ENCODE results near the gene ODAD4. TPM values are rescaled to one million over a fixed set of nuclear protein-coding genes. Genes with fewer than 3 reads are reported as not detected.
A peak's percentile ranks its signal among the peaks of the same experiment; 100 is the strongest.

Gene ODAD4
- total and polyA plus RNA-seq, 4 donors, result 0.07 to 1.0 (median 0.23) TPM

- TF ChIP-seq REST (IDR thresholded peaks at IDR 0.05) (peak; percentile 12), CTCF (IDR thresholded peaks at IDR 0.05; ENCODE audit: low read depth, low read length, missing input control) (no peak), EGR1 (IDR thresholded peaks at IDR 0.05; ENCODE audit: low read depth in 2 of 2) (no peak), HNF4A (conservative IDR thresholded peaks at IDR 0.05) (peak; percentile 70 to 79), RAD21 (IDR thresholded peaks at IDR 0.05) (peak in 1 of 2 donors; percentile 34)
Observed at GRCh38 chr17:41914358-41914766, 16.1 kb upstream of the ODAD4 start (continued).

- Histone ChIP-seq H3K27ac (ENCODE audit: low read depth in 1 of 2, low read length in 2 of 2) (no peak overlapping the region), H3K36me3 (ENCODE audit: control insufficient read depth in 4 of 4, insufficient read depth in 3 of 4, low read depth in 1 of 4, low read length in 3 of 4) (peaks cover 0 to 27% (median 16%) of the 10 kb centered on the region in 4 donors), H3K4me3 (ENCODE audit: low read depth in 1 of 3, low read length in 3 of 3) (no peak overlapping the region), H3K9me3 (ENCODE audit: control insufficient read depth in 4 of 4, low read length in 3 of 4) (no peaks in the 10 kb centered on the region), H3K4me1 (ENCODE audit: control insufficient read depth in 4 of 4, insufficient read depth in 4 of 4, low read length in 3 of 4) (peaks cover 12 to 38% (median 33%) of the 10 kb centered on the region in 4 donors), H3K27me3 (ENCODE audit: control insufficient read depth in 4 of 4, insufficient read depth in 4 of 4, low read length in 3 of 4) (no peaks in the 10 kb centered on the region), H3K9ac (ENCODE audit: low read depth in 1 of 2, low read length in 2 of 2) (no peak overlapping the region)
- TF ChIP-seq CTCF (IDR thresholded peaks at IDR 0.05; ENCODE audit: low read depth, low read length, missing input control) (no peak), RXRA (IDR thresholded peaks at IDR 0.05) (no peak), FOXA2 (IDR thresholded peaks at IDR 0.05) (no peak), HNF4G (IDR thresholded peaks at IDR 0.05) (no peak), RAD21 (IDR thresholded peaks at IDR 0.05) (no peak), TAF1 (conservative IDR thresholded peaks at IDR 0.05) (no peak), ATF3 (IDR thresholded peaks at IDR 0.05) (no peak), HNF4A (conservative IDR thresholded peaks at IDR 0.05) (no peak), REST (IDR thresholded peaks at IDR 0.05) (no peak)
- 89% methylated on average over 5 of the region's 5 CpGs for WGBS
- no peak for DNase-seq (ENCODE audit: low spot score)
Observed at GRCh38 chr17:41915020-41915419, 15.4 kb upstream of the ODAD4 start.

Data from liver (tissue), 9 donors.